ENCODE measurements around the gene RABGAP1L.

DNA sequence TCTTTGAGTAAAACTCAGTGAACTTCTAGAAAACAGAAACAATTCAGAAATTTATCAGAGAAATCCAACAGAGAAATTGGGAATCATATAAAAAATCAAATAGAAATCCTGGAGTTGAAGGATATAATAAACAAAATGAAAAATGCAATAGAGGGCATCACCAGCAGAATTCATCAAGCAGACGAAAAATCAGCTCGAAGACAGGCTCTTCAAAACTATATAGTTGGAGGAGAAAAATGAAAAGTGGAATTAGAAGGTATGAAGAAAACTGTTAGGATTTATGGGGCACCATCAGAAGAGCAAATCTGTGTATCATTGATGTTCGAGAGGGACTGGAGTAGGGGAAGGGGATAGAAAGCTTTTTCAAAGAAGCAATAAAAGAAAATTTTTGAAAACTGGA, 167.0 kb downstream of the RABGAP1L start:
- TF ChIP-seq, protein P1, sequence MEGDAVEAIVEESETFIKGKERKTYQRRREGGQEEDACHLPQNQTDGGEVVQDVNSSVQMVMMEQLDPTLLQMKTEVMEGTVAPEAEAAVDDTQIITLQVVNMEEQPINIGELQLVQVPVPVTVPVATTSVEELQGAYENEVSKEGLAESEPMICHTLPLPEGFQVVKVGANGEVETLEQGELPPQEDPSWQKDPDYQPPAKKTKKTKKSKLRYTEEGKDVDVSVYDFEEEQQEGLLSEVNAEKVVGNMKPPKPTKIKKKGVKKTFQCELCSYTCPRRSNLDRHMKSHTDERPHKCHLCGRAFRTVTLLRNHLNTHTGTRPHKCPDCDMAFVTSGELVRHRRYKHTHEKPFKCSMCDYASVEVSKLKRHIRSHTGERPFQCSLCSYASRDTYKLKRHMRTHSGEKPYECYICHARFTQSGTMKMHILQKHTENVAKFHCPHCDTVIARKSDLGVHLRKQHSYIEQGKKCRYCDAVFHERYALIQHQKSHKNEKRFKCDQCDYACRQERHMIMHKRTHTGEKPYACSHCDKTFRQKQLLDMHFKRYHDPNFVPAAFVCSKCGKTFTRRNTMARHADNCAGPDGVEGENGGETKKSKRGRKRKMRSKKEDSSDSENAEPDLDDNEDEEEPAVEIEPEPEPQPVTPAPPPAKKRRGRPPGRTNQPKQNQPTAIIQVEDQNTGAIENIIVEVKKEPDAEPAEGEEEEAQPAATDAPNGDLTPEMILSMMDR (IDR thresholded peaks at IDR 0.05), result no peak
- TF ChIP-seq POLR2AphosphoS5 (IDR thresholded peaks at IDR 0.05) (no peak), EP300 (IDR thresholded peaks at IDR 0.05) (no peak)
